Measurements from ENCODE around the gene GPR4. TPM values are rescaled to one million over a fixed set of nuclear protein-coding genes. Genes with fewer than 3 reads are reported as not detected.

GPR4 gene
- total and polyA plus RNA-seq, 2 of the 8 experiments (the other 6 are each of a cell fraction or from before 2014, with no cell fraction given) = 0.19 to 0.39 TPM

- Histone ChIP-seq H3K4me3 (ENCODE audit: extremely low read depth in 1 of 4, insufficient read depth in 2 of 4, low read depth in 3 of 4, low read length in 4 of 4) (no peak overlapping the region), H3K23ac (ENCODE audit: insufficient read length) (no peak overlapping the region), H3K27ac (ENCODE audit: low read depth, low read length) (no peak overlapping the region), H3K9ac (replicated peaks in 1 of 4; ENCODE audit: extremely low read depth in 1 of 4, low read depth in 3 of 4, low read length in 3 of 4) (no peak overlapping the region), H4K8ac (ENCODE audit: extremely low read depth, insufficient read depth, low read length) (no peak overlapping the region), H4K5ac (ENCODE audit: insufficient read length, low read depth, low read length) (no peak overlapping the region), H2AFZ (ENCODE audit: low read length) (no peak overlapping the region), H2AK5ac (ENCODE audit: low read depth, low read length) (no peak overlapping the region), H3K4ac (replicated peaks; ENCODE audit: insufficient read length, low read depth, low read length) (no peak overlapping the region), H2BK15ac (ENCODE audit: low read length) (no peak overlapping the region), H2BK20ac (ENCODE audit: low read length) (no peak overlapping the region), H3K23me2 (ENCODE audit: low read depth, low read length) (no peaks in the 10 kb centered on the region), H3K27me3 (replicated peaks in 1 of 4; ENCODE audit: control insufficient read depth in 3 of 4, extremely low read depth in 1 of 4, insufficient read depth in 3 of 4, low read length in 3 of 4) (no peaks in the 10 kb centered on the region), H2BK5ac (ENCODE audit: low read depth, low read length) (no peak overlapping the region), H3K4me1 (replicated peaks in 1 of 4; ENCODE audit: control insufficient read depth in 3 of 4, insufficient read depth in 4 of 4, low read length in 3 of 4) (peaks cover 0 to 6% (median 2%) of the 10 kb centered on the region in 4 experiments; a peak in 6 of 7 replicates), H3K9me3 (ENCODE audit: insufficient read depth in 2 of 2, low read depth in 1 of 2, low read length in 1 of 2) (no peaks in the 10 kb centered on the region), H3K4me2 (ENCODE audit: insufficient read depth in 1 of 2, low read depth in 2 of 2, low read length in 2 of 2) (no peak overlapping the region), H2BK120ac (replicated peaks; ENCODE audit: low read depth, low read length) (no peak overlapping the region), H4K20me1 (replicated peaks in 1 of 2; ENCODE audit: control insufficient read depth in 1 of 2, insufficient read depth in 2 of 2, low read length in 2 of 2) (peaks cover 0 to 3% of the 10 kb centered on the region in 2 experiments), H3K79me2 (ENCODE audit: control insufficient read depth in 1 of 2, insufficient read depth in 2 of 2, low read length in 2 of 2) (no peaks in the 10 kb centered on the region), H3K56ac (replicated peaks; ENCODE audit: insufficient read length, low read depth, low read length) (no peak overlapping the region), H2BK12ac (ENCODE audit: low read depth, low read length) (no peak overlapping the region), H3K36me3 (ENCODE audit: control insufficient read depth in 2 of 4, insufficient read depth in 4 of 4, low read length in 3 of 4) (no peaks in the 10 kb centered on the region), H3K79me1 (ENCODE audit: low read depth, low read length) (no peaks in the 10 kb centered on the region; the same call in 1 of the 2 replicates), H3K14ac (ENCODE audit: insufficient read length) (no peak overlapping the region), H4K91ac (replicated peaks; ENCODE audit: insufficient read length, low read length) (no peak overlapping the region), H3K18ac (ENCODE audit: extremely low read depth, low read length) (no peak overlapping the region)
- CTCF ChIA-PET (ENCODE audit: partially characterized antibody) = interaction anchor here (0.5 to 4.7 kb wide), 47 partner anchors 10 to 1453 kb away, joined by 3 to 46 read pairs (median 5); partner anchors contain the start of genes EML2 and PPM1N
- POLR2A ChIA-PET (ENCODE audit: partially characterized antibody) = interaction anchor here (1.0 to 2.1 kb wide), 4 partner anchors 9 to 64 kb away, joined by 3 to 14 read pairs (median 4); no protein-coding TSS in a partner anchor
- WGBS, 2 experiments (ENCODE audit: extremely low coverage in 1 of 2, insufficient coverage in 1 of 2, insufficient read length in 1 of 2, insufficient replicate concordance in 2 of 2, low coverage in 1 of 2, low lambda C conversion rate in 2 of 2, missing lambda C conversion rate in 1 of 2) = 30% methylated on average over 10 of the region's 10 CpGs; no CpG with 5 or more reads in 1 of the 2 experiments
- TF ChIP-seq YY1 (IDR thresholded peaks at IDR 0.05; ENCODE audit: low read depth, low read length) = peak; percentile 45; the same call in 1 of the 2 replicates
- TF ChIP-seq MAX (IDR thresholded peaks at IDR 0.05) = no peak
- TF ChIP-seq RAD21 (IDR thresholded peaks at IDR 0.05 in 1 of 2, conservative IDR thresholded peaks at IDR 0.05 in 1 of 2; ENCODE audit: low read depth in 2 of 2, low read length in 2 of 2) = peak; percentile 77 to 83
- TF ChIP-seq JUND (IDR thresholded peaks at IDR 0.05; ENCODE audit: low read length) = 0 out of 2 replicates have a peak, but pooled peaks have one; percentile 51
- TF ChIP-seq GABPA (IDR thresholded peaks at IDR 0.05; ENCODE audit: borderline replicate concordance, insufficient read depth, low read length) = no peak
- TF ChIP-seq, protein P1, sequence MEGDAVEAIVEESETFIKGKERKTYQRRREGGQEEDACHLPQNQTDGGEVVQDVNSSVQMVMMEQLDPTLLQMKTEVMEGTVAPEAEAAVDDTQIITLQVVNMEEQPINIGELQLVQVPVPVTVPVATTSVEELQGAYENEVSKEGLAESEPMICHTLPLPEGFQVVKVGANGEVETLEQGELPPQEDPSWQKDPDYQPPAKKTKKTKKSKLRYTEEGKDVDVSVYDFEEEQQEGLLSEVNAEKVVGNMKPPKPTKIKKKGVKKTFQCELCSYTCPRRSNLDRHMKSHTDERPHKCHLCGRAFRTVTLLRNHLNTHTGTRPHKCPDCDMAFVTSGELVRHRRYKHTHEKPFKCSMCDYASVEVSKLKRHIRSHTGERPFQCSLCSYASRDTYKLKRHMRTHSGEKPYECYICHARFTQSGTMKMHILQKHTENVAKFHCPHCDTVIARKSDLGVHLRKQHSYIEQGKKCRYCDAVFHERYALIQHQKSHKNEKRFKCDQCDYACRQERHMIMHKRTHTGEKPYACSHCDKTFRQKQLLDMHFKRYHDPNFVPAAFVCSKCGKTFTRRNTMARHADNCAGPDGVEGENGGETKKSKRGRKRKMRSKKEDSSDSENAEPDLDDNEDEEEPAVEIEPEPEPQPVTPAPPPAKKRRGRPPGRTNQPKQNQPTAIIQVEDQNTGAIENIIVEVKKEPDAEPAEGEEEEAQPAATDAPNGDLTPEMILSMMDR (IDR thresholded peaks at IDR 0.05; ENCODE audit: control extremely low read depth in 1 of 3, insufficient read depth in 1 of 3, low read depth in 1 of 3, low read length in 3 of 3) = peak; percentile 70 to 92 (median 92)
- TF ChIP-seq BACH1 (IDR thresholded peaks at IDR 0.05; ENCODE audit: low read length) = no peak
- peak in 1 of 2 experiments; percentile 79 for DNase-seq (ENCODE audit: low read depth in 1 of 2, low spot score in 2 of 2)
- FAIRE-seq = peak; percentile 92
Observed at GRCh38 chr19:45558399-45558878, 43.6 kb downstream of the GPR4 start.
